Epithelial cell of proximal tubule (primary cell): ENCODE measurements around the gene CHST13. TPM values are rescaled to one million over a fixed set of nuclear protein-coding genes. Genes with fewer than 3 reads are reported as not detected.

Experiments used
- DNase-seq: peaks from one replicate; pipeline ENCODE4 v3.0.0-alpha.2; 2011; ENCODE audit warnings: low read depth
- H3K4me3 ChIP-seq: 2 replicates; pipeline ENCODE4 v1.5.1; 2011; ENCODE audit warnings: low read depth, mild to moderate bottlenecking, low read length
- CTCF ChIP-seq: conservative IDR thresholded peaks from 2 replicates; pipeline ENCODE4 v1.5.1; 2012; ENCODE audit warnings: low read depth, mild to moderate bottlenecking, low read length
- total RNA-seq: library from RNA; depleted of rRNA; stranded (reverse); fragments of >200 nt; gene quantifications from 2 replicates; pipeline ENCODE4 v1.2.3, GENCODE V29; 2015

Gene CHST13
- total RNA-seq, 1 donor from 2014 or later: 0.29 TPM

DNA sequence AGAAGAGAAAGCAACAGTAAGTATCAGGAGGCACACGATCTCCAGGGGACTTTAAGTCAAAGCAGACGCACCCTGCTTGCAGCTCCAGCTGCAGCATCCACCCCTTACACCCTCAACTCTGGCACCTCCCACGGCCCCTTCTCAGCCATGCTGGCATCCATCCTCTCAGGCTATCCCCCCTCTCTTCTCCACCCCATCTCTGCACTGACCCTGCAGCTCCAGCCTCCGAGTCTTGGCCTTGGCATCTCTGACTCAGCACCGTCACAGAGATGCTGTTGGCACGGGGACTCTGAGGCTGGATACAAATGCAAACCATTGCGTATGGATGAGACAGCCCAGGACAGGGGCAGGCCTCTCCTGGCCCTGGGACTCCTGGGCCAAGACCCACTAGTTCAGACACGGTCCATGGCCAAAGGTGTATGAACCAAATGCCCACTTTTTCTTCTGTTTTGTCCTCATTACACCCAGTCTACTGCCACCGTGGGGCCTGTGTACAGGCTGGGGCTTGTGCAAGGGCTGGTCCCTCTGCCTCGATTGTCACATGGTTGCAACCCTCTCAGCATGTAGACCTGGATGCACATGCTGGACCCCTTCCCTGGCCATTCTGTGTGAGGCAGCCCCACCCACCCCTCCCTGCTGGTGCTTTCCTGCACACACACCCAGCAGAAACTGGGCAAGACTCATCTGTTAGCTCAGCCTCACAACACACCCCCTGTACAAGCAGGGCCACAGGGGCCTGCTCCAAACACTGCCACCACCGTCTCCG is 29.6 kb upstream of the CHST13 start:
- H3K4me3 ChIP-seq: no peak overlapping the region
- TF ChIP-seq CTCF: no peak
- DNase-seq: no peak

- no peak for DNase-seq
- no peak for TF ChIP-seq CTCF
- H3K4me3 ChIP-seq: no peak overlapping the region
Observed at GRCh38 chr3:126494970-126495230, 29.1 kb upstream of the CHST13 start.

DNA sequence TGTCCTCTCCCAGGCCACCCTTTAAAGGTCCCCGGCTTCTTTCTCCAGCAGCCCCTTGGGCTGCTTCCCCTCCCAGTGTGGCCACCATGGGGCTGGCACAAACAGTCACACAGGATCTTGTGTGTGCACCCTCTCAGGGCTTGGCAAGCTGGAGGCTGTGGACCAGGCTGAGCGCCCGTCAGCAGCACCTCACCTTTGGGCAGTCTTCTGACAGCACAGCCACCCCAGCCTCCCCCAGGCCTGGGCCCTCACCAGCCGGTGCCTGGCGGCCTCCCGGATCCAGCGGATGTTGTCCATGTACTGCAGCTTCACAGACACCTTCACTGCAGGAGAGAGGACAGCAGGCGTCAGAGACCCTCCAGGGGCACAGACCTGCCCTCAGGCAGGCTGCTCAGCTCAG is 28.2 kb upstream of the CHST13 start:
- no peak for TF ChIP-seq CTCF
- no peak overlapping the region for H3K4me3 ChIP-seq
- no peak for DNase-seq

GRCh38 chr3:126496894-126497850 is 26.8 kb upstream of the CHST13 start:
- DNase-seq: no peak
- H3K4me3 ChIP-seq: no peak overlapping the region
- no peak for TF ChIP-seq CTCF

GRCh38 chr3:126497956-126498355 is 26.0 kb upstream of the CHST13 start:
- H3K4me3 ChIP-seq: no peak overlapping the region
- DNase-seq: no peak
- TF ChIP-seq CTCF: no peak

DNA sequence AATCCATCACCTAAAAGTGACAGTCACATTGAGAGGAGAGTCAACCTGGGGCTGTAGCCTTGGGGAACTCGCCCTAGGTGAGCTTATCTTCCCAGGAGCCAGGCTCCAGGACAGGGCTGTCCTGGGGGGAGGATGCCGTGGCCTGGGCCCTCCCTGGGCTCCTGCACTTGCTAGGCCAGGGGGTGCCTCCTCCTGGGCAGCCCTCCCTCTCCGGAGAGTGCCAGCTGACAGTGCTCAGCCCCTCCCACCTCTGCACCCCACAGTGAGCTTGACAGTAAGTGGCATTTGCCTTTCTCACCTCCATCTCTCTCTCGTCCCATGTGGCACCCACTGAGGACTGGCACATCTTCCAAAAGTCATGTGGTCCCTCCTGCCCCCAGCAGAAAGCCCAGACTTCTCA is 25.5 kb upstream of the CHST13 start:
- no peak for DNase-seq
- no peak overlapping the region for H3K4me3 ChIP-seq

More for the DNA sequence above, 25.5 kb upstream of the CHST13 start:
- TF ChIP-seq CTCF: no peak
